NCI-H2196 (cell line): ENCODE results near the gene FBXO46.
"Not testable (repeated sequence)": the region's sequence is repeated elsewhere in the genome, so short reads cannot be mapped to it uniquely, and the experiment has no call there.

Experiments used
- DNase-seq: peaks from one replicate; lab custom pipeline; 2025; ENCODE audit not compliant: unreplicated experiment; lab: John Stamatoyannopoulos, UW

Gene FBXO46

DNA sequence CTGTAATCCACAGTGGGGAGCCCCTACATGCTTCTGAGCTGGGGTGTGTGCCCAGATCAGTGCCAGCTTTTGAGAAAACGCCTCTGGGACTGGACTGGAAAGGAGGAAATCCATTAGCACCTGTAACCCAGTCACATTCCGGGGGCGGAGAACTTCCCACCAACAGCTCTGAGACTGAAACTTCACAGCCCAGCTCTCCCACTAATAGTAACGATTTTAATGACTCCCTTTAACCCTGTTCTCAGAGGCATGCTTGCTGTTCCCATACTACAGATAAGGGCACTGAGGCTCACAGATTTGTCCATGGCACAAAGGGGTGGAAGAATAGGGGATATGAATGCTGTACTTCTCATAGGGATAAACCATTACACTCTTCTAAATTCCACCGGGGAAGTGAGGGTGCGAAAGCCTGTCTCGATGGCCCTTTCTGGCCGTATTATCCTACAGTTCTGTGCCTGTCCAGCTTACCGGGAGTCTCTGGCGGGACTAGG is 851 bp downstream of the FBXO46 start:
- DNase-seq, result no peak

DNA sequence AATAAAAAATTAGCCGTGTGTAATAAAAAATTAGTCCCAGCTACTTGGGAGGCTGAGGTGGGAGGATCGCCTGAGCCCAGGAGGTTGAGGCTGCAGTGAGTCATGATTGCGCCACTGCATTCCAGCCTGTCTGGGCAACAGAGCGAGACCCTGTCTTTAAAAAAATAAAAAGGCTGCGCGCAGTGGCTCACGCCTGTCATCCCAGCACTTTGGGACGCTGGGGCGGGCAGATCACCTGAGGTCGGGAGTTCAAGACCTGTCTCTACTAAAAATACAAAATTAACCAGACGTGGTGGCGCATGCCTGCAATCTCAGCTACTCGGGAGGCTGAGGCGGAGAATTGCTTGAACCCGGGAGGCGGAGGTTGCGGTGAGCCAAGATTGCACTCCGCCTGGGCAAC is 2.0 kb downstream of the FBXO46 start:
- not testable (repeated sequence) for DNase-seq

DNA sequence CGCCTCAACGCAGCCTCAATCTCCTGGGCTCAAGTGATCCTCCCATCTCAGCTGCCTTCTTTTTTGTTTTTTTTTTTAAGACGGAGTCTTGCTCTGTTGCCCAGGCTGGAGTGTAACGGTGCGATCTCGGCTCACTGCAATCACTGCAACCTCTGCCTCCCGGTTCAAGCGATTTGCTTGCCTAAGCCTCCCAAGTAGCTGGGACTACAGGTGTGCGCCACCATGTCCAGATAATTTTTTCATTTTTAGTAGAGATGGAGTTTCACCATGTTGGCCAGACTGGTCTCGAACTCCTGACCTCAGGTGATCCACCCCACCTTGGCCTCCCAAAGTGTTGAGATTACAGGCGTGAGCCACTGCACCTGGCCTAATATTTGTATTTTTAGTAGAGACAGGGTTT is 10.6 kb downstream of the FBXO46 start:
- not testable (repeated sequence) for DNase-seq

DNA sequence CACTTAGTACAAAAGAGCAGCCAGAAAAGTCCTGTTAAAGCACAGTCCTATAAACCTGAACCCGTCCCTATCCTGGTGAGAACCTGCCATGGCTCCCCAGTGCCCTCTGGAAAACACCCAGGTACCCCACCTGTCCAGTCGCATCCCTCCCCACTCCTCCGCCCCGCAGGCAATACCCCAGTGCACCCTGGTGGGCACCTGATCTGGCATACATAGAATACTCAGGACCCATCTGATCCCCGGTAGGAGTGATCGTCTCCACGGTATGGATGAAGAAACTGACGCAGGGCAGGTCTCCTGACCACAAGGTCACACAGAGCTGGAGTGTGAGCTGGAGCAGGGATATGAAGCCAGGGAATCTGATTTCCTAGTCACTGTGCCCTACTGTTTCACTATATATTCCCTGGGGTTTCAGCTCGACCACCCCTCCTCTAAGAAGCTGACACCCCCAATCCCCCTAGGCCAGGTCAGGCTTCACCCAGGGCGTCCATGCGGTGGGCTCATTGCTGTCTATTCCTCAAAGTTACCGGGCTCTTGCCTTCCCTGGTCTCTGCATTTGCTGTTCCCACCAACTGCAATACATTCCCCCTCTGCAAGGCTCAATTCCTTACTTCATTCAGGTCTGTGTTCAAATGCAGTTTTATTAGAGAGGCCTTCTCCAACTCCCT is 12.6 kb downstream of the FBXO46 start:
- DNase-seq, result no peak

DNA sequence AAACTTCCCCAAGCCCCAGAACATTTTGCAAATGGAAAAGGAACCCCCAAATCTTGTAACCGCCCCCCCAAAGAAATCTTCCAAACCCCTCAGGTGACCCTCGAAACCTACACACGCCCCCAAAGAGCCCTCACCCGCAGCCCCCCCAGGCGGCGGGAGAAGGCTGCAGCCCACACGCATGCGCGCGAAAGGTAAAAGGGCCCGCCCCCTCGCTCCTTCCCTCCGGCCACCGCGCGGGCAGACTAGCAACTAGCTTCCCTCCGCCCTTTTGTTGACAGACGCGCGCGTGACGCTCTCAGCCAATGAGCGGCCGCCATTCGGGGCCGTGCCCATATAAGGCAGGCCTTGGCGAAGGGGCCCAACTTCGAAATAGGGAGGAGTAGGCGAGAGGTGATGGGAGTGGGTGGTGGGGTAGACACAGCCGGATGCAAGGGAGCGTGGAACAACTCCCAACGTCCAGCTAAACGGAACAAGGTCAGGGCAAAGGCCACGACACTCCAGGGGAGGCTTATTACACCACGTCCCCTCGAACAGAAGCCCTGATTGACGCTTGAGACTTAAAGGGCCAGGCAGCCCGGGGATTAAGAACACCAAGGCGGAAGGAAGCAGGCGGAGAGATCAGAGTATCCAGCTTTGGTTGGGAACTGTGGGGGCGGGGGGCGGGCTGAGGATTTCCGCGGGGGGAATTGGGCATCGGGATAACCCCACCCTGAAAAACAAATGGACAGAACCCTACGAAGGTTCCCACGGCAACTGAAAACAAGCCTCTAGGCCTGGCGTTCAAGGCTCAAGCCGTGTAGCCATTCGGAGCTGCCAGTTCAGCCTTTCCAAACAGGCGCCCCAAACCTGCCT is 13.3 kb downstream of the FBXO46 start:
- DNase-seq, result peak; percentile 99

DNA sequence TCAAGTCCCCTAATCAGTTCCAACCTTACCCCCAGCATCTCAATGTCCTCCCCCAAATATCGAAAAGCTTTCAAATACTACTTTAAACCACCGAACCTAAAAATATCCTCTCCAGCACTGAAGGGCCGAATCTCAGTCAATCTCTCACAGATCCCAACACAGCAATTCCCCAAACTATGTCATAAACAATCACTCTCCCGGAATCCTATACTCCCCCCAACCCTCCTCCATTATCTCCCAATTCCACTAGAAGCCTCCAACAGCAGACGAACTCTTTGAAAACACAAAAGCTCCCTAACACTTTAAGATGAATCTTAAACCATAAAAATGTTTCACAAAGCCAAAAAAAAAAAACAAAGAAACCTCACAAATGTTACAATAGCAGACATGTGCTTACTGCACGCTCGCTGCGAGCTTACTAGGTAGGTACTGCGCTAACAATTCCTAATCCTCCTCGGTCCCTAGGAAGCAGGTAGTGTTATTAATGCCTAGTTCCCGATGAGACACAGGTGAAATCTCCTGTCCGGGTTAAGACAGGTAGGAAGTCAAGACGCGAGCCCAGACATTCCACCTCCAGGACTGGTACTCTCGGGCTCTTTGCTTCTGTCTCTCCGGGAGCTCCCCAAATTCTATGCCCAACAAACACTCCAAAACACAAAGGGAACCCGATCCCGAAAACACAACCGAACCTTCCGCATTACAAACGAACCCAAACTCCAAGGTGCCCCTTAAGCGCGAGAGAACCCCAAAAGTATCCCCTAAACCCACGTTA is 14.2 kb downstream of the FBXO46 start:
- no peak for DNase-seq

DNA sequence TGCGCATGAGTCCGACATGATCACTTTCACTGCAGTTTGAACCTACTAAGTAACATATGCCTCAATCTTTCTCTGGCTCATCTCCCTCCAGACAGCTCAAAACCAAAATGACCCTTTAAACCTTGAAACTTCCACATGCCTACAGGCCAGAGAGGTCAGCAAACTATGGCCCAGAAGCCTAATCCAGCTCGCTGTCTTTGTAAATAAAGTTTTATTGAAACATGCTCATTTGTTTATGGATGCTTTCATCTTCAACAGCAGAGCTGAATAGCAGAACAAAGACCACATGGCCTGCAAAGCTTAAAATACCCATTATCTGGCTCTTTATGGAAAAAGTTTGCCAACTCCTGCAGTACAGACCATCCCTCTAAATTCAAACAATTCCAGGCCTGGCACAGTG is 15.6 kb downstream of the FBXO46 start:
- DNase-seq, result no peak

DNA sequence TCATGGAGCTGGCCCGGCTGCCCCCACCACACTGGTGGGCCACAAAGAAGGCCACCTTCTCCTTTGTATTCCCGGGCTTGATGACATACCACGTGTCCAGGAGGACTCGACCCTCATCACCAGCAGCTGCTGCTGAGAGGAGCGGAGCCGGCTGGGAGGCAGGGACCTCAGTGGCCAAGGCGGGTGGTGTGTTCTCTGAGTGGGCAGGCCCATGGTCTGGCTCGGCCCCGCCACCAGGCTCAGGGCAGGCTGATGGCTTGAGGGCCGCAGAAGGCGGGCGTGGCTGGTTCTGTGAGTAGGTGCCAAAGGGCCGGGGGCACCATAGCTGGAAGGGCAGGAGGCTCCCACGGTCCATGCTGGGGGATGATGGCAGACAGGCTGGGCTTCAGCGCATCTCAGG is 17.6 kb downstream of the FBXO46 start:
- no peak for DNase-seq

DNA sequence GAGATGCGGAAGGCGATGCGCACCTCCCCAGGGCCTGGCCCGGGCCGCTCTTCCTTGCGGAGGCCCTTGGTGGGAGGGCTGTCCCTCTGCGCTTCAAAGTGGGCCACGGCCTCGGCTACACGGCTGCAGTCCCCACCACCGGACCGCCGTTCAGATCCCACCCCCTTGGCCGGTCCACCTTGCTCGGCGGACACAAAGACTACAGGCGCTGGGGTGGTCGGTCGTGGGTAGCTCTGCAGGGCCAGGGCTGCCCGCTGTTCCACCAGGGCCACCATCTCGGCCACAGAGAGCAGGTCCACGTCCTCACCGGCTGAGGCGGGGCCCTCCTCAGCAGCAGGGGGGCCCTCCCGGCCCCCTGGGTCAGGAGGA is 18.0 kb downstream of the FBXO46 start:
- DNase-seq, result no peak

DNA sequence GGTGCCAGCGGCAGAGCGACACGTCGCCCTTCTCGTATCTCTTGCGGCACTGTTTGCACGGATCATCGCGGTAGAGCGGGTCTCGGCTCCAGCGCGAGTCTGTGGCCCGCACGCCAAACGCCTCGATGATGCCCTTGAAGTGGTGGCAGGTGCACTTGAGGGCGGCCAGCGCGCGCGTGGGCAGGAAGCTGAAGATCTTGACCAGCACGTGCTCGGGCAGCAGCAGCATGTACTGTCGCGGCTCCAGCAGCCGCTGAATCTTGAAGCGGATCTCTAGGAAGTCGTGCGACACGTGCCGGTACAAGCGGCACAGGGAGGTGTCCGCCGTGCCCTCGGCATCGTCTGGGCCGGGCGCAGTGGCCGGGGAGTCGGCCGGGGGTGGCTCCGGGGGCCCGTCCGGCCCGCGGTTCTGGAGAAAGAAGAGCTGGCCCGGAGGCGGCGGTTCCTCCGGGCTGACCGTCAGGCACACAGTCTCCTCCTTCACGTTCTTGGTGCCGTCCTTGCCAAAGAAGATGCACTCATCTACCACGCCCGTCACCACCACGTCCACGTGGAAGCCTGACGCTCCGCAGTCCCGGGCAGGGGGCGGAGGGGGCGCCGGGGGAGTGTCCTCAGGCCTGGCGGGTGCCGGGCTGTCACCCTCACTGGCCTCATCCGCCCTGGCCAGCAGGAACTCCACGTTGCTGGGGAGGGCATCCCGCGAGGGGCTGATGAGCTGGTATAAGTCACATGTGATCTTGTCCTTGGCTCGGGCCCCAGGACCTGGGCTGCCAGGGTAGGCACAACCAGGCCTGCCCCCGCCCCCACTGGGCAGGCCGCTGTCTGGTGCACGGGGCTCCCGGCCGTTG is 18.6 kb downstream of the FBXO46 start:
- DNase-seq, result no peak

DNA sequence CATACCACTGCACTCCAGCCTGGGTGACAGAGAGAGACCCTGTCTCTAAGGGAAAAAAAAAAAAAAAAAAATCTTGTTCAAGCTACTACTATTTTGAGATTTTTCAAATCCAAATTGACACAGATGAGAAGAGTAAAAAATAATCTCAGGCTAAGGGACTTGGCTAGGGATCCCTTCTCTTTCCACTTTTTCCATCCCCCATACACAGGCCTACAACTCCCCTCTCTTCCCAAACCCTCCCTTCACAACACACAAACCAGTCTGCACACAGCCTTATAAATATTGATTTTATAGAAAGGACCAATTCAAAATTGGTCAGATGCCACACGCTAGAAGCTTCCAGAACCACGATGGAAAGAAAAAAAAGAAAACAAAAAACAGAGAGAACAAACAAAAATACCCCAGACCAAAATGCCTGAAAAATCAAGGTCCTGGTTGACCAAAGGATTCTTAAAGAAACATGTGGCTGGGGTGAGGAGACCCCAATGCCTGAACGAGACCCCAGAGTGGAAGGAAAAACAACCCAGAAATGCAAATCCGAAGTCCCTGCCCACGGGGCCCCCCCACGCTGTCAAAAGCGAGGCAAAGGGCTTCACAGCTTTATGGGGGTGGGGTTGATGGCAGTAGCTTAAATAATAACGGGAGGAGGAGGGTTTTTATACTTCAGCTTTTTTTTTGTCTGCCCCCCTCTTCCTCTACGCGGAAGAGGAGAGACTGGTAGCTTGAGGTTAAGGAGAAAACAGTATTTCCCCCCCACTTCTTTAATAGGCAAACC is 20.2 kb downstream of the FBXO46 start:
- DNase-seq, result no peak

DNA sequence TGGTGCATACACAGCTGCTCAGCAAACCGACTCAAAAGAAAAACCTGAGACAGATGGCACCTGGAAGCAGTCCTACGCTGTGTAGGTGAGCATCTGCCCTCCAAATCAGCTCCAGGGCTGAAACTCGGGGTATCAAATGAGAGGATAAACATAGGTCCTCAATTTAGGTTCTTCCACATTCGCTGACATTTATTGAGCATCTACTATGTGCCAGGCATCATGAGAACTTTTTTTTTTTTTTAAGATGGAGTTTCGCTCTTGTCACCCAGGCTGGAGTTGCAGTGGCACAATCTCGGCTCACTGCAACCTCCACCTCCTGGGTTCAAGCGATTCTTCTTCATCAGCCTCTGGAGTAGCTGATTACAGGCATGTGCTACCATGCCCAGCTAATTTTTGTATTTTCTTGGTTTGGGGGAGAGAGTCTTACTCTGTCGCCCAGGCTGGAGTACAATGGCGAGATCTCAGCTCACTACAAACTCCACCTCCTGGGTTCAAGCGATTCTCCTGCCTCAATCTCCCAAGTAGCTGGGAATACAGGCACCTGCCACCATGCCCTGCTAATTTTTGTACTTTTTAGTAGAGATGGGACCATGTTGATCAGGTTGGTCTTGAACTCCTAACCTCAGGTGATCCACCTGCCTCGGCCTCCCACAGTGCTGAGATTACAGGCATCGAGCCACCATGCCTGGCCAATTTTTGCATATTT is 24.8 kb downstream of the FBXO46 start:
- DNase-seq, result no peak

DNA sequence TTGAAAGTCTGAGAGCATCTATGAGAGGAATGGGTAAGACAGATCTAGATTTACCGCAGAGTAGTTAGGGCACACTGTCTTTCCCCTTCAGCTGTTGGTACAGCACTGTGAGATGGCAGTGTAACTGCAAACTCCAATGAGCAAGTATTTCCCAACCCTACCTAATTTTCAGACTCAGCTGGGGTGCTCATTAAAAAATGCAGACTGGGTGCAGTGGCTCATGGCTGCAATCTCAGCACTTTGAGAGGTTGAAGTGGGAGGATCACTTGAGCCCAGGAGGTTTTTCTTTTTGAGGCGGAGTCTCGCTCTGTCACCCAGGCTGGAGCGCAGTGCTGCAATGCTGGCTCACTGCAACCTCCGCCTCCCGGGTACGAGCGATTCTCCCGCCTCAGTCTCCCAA is 25.6 kb downstream of the FBXO46 start:
- DNase-seq, result no peak

DNA sequence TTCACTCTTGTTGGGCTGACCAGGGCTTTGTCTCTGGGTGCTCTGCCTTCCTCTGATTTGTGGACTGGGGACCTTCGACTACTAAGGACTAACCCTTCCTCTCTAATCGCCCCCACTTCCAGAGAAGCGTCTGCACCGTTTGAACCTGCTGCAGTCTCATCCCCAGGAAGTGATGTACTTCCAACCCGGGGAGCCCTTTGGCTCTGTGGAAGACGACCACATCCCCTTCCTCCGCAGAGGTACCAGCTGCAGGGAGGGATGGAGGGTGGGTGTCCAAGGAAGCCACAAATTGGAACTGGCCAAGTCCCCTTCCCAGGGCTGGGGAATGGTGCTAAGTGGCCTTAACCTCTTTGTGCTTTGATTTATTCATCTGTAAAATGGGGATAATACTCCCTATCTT is 29.0 kb downstream of the FBXO46 start:
- DNase-seq, result no peak

DNA sequence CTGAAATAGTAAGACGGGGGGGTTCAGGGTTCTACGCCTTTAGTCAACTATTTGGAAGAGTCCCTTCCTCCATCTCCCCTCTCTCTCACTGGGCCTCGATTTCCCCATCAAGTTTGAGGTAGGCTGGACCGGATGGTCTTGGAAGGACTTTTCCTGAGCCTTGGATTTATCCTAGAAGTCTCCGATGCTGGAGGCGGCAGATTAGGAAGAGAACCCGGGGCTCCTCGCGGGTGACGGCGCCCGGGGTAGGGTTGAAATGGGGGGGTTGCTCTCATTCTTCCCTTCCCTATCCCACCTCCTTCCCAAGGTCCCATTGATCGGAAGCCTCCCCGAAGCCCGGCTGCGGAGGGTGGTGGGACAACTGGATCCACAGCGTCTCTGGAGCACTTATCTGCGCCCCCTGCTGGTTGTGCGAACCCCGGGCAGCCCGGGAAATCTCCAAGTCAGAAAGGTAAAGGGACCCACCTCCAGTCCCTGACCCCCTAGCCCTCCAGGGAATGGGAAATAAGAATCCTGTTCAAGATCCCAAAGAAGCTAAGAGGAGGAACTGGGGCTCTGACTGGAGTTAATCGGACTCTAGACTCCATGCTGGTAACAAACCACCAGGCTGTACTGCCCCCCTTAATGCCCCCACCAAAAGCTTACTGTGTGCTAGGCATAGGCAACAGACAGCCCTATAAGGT is 37.4 kb downstream of the FBXO46 start:
- DNase-seq, result peak; percentile 80

DNA sequence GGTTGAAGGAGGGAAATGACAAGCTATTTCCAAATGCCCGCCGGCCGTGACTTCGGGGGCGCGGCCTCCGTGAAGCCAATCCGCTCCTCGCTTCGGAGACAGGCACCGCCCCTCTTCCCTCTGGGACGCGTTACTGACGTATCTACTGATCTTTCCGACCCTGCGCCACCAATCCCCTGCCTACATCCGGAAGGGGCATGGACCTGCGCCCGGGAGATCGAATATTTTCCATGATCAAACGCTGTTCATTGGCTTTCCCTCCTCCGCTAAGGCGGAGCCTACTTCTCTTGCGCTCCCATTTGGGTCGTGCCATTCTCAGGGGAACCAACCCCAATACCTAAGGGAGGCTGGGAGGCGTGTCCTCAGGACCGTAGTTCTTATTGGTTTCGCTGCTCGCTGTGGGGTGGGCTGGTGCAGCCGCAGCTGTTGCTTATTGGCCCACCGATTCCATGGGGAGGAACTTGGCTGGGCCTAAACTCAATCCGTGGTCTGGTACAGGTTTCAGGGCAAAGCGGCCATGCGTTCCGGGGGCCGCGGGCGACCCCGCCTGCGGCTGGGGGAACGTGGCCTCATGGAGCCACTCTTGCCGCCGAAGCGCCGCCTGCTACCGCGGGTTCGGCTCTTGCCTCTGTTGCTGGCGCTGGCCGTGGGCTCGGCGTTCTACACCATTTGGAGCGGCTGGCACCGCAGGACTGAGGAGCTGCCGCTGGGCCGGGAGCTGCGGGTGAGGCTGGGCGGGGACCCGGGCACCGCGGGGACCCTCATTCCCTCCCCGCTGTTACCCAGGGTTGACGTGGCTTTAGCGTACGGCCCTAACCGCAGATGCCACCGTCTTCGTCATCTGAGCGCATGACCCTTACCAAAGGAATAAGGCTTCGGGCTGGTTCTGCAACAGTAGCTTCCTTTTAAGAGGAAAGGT is 38.2 kb downstream of the FBXO46 start, which contains the start of gene QPCTL:
TSS of gene QPCTL (plus strand) at position 480 of the 919 bp plus-strand sequence. CDS start at position 518, 38 bp downstream.
- DNase-seq, result peak; percentile 99

DNA sequence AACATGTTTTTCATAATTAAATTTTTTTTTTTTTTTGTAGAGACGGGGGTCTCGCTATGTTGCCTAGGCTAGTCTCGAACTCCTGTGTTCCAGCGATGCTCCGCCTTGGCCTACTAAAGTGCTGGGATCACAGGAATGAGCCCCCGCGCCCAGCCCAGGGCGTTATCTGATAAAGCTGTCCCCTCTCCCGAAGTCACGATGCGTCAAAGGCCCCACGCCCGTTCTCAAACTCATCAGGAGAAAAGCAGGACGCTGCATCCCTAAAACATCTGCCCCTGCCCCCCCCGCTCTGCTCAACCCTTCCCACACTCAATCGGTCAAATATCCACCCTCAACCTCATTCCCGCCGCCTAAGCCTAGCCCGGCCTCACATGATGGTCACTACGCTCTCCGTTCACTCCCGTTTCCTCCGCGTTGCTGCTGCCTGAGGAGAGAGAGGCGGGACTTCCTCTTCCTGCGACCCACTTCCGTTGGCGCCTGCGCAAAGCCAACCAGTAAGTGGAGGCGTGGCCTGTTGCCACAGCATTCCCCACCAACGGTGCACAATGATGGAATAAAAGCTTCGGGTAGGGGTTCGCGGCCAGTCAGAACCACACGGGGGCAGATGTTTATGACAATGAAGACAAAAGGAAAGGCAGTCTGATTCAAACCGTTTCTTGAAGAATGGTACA is 39.0 kb downstream of the FBXO46 start, which contains the start of gene SNRPD2:
TSS of gene SNRPD2 (minus strand) at position 438 of the 671 bp plus-strand sequence. CDS start at position 373, 65 bp downstream.
- peak; percentile 94 for DNase-seq
